Measurements from ENCODE around the gene MFAP3L.
"Not testable (repeated sequence)": the region's sequence is repeated elsewhere in the genome, so short reads cannot be mapped to it uniquely, and the experiment has no call there.

MFAP3L gene

DNA sequence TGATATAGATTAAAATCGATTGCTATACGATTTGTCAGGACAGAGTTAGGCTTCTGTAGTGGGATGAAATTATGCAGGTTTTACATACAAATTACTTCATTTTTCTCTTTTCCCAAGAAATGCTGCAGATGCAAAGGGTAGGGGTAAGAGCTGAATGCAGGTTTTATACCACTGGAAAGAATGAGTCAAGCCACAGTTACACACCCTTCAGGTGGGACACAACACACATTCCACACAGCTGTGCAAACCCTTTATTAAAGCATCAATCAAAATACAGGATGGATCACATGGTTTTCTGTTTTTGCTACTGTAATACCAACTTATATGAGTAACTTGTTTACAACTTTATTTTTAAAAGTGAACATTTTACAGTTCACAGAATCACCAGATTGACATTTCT is 39.8 kb downstream of the MFAP3L start:
- FAIRE-seq: no peak

DNA sequence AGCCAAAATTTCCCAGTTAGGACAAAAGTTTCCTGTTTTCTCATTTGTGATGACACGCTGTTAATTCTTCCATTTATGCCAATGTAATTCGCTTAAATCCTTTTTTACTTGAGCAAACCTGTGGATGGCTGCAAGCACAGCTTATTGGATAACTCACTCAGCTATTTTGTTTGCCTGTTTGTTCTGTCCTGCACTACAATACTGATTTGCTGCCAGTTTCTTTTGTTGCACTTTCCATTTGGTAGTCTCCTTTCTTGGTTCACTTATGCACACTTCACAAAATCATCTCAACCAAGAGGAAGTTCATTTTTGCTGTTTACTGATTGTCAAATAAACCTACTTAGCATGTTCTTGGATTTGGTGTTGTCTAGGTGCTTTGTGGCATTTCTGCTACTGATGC is 40.3 kb downstream of the MFAP3L start:
- no peak for FAIRE-seq

DNA sequence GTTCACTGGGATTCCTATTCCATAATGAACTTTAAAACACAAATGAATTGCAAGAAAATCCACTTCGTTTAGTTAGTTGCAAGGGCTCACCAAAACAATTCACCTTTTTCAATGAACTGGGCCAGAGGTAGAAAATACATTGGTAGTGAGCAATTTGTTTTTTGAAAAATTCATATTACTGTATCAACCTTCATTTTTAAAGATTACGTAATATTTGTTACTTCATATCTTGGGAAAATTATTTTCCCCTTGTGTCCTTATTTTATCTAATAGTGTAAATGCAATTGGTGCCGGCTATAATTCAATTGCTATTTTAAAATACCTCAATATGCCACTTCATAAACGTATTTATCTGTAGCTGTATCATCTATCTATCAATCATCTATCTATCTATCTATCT is 41.5 kb downstream of the MFAP3L start:
- FAIRE-seq: no peak

DNA sequence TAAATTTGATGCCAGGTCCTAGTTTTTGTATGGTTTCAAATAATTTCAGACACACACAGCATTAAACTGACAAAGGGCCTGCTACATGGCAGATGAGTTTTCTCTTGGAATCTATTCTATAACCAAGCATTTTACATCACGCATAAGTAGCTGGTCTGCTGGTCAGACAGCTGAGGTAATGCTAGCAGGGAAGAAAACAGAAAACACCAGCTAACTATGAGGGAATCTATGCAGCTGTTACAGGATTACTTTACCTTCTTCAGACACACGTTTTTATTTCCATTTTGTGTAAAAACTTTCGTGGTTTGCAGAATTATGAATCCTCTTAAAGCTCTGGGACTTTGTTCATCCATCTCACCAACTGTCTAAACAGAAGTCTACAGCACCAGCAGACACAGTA is 42.0 kb downstream of the MFAP3L start:
- FAIRE-seq: no peak

DNA sequence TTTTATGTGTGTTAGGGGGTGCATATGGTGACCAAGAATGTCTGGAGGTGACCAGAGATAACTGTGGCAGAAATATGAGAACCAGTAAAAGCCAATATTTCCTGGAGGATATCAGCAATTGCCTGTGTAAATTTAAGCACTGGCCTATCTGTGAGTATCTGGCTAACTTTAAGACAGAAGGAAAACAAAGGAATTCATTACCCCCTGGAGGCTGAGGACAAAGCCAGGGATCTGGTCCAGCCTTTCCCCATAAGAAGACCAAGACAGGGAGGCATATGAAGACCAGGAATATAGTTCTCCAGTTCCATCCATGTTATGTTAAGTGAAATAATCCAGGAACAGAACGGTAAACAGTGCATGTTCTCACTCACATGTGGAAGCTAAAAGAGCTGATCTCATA is 49.2 kb downstream of the MFAP3L start:
- no peak for FAIRE-seq

DNA sequence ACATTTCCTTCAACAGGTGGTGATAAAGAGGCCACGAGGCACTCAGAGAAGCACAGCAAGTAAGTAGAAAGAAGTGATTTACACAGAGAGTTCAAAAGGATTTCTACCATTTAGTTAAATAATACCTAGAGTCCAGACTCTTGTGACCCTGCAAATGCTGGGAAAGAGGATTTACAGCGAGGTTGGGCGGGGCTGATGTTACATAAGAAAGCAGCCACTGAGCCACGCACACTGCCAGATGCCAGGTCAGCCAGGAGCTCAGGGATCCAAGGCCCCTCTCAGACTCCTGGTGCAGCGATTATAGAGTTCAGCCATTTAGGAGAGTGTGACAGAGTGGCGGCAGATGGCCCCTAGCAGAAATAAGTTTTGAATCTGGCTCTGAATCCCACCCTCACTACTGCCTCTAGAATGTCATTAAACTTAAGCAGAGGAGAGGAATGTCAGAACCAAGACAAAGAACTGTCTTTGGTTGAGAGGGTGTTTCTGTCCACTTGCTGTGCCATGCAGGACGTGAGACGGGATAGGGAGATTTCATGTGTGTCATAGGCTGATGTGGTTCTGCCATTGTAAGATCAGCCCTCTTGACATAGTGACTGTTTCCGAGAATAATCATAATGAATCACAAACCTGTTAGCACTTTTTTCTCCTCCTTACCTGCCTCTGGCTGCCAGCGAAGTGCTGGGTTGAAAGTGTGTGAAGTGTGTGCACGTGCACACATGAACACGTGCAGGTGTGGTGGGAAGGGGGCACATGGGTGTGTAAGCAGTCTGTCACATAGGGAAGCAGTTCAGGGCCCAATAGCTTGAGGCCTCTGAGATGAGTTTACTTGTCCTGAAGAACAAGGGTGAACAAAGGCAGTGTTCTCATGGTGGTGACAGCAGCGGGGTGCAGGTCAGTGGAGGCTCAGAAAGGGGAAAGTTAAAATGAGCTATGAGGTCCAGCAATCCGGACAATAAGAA is 50.1 kb downstream of the MFAP3L start:
- FAIRE-seq: no peak

DNA sequence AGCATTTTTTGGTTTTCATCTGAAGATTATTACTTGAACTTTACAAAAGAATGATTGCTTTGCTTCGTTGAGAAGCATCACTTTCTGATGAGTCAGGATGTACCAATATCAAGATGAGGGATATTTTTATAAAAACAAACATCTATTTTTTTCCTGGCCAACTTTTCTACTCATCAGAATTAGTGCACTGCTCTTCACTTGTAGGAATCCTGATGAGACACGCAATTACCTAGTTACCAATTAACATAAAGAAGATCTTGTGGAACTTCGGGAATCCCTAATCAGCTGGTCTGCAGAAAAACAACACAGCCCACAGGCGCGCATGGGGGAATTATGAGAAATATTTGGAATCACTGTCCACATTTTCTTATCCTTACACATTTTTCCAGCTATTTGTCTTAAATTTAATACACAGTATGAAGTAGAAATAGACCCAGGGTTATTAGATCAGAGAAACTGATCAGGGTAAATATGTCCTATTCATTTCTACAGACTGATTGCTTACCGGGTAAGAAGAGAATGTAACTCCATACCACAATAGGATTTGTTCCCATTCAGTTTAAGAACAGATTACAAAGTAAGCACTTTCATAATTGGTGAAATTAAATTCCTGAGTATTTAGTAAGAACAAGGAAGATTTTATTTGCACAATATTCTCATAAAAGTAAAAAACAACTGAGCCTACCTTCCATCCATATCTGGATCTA is 50.9 kb downstream of the MFAP3L start:
- FAIRE-seq: no peak

DNA sequence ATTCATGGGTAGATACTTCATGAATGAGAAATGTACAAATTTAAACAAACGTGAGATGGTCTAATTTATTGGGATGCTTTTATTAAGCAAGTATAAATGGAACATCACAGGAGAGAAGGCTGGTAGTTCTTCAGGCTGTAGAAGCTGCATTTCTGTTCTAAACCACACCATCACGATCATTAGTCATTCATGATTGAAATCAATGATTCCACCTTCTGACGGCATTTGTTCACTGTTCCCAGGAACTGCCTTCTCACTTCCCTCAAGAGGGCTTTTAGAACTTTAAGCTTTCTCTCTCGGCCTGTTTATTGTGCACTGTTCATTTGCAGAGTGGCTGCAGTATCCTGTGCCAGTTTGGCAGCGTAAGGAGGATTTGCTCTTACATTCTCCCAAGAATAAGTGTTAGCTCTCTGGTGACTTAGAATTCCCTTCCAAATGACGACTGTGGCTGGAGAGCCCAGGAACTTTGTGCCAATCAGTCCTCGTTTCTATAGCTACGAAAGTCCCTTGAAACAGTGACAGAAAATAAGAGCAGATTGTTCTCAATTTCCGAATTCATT is 54.7 kb downstream of the MFAP3L start:
- FAIRE-seq: no peak

DNA sequence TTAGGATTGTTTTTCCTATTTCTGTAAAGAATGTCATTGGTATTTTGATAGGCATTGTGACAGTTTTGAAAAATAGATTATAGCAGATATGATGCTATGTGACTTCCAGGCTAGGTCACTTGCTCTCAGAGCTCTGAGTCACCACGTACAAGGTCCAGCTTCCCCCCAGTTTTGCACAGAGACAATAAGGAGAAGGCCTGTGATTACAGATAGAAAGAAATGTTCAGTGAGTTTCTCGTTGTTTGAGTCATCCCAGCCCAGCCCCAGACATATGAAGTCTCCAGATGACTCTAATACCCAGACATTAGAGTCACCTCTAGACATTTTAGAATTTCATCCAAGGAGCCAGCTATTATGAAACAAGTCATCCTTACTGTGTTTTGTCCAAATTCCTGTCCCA is 57.2 kb downstream of the MFAP3L start:
- no peak for FAIRE-seq

DNA sequence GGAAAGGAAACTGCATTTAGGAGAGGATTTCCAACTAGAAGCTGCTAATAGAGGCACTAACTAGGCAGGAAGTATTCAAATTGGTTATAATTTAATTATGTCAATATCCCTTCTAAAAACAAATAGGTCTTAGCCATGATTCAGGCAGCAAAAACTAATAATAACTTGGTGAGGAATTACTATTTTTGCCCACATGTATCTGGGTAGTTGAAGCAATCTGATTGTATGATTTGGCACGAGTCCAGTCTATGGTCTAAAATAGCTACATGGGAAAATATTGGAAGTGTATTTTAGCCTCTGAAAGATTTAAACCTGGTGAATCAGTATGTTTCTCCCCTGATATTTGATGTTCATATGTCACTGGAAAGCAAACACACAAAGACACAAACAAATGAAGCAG is 62.2 kb downstream of the MFAP3L start:
- no peak for FAIRE-seq

DNA sequence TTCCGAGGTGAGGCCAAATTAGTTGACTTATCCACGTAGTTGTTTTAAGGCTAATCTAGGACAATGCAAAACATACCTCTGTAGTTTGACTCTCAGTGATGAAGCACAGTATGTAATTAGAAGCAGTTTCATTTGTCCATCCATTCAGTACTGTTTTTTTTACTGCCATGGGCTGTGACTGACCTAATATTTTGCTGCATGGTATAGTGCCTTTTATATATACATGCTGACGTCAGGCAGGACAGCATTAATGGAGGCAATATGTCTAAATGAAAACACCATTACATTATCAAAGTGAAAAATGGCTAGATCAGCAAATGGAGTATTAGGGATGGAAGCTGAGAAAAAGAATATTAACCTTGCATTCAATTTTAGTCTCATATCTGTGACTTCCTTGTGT is 66.9 kb downstream of the MFAP3L start:
- FAIRE-seq: no peak

DNA sequence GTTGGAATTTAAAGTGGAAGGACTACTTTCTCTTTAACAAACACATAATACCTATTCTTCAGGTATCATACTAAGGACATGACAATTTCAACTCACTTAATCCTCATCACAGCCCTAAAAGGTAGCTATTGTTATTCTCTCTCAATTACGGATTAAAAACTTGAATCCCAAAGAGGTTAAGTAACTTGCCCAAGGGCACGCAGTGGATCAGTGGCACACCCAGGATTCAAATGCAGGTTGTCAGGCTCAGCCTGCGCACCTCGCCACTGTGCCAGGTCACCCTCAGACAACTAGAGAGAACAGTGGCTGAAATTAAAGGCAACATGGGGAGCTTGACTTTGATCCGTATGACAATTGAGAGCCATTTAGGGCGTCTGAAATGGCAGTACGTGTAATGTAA is 67.6 kb downstream of the MFAP3L start:
- no peak for FAIRE-seq

DNA sequence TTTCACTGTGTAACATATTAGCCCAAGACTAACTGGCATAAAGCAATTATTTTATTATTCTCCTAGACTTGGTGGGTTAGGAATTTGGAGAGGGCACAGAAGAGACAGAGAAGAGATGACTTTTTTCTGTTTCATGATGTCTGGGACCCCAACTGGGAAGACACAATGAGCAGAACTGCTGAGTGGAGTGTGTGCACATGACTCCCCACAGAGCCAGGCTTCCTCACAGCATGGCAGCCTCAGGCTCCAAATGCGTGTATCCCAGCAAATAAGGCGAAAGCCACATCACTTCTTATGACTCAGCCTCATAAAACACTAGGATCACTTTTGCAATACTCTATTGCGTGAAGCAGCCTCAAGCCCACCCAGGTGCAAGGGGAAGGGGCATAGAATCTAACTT is 68.4 kb downstream of the MFAP3L start:
- FAIRE-seq: no peak

DNA sequence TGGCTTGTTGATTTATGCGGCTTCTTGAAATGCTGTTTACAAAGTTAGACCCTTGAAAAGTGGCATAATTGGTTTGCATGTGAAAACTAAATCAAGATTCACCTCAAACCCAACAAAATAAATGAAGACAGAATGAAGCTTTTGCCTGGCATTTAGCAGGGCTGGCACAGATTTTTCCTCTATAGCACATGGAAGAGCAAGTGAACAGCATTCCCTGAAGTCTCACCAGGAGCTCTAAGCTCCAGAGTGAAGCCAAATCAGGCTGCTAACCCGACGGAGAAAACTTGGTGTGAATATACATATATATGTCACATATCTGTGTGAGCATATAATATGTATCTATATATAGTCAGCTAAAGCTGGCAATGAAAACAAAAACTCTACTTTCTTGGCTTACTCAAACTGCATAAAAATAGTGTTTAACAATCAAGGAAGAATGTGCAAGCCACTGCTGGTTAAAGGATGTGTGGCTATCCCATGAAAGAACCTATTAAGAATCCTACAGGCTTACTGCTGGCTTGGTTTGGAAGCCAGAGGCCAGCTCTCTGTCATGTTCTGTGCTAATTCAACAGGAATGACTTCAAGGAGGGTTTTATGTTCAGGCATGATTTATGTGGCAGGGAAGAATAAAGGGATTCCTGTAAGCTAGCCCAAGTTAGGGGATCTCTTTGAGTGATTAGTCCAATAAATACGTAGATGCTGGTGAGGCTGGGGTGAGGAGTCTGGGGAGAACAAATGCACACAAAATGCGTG is 69.9 kb downstream of the MFAP3L start:
- no peak for FAIRE-seq

DNA sequence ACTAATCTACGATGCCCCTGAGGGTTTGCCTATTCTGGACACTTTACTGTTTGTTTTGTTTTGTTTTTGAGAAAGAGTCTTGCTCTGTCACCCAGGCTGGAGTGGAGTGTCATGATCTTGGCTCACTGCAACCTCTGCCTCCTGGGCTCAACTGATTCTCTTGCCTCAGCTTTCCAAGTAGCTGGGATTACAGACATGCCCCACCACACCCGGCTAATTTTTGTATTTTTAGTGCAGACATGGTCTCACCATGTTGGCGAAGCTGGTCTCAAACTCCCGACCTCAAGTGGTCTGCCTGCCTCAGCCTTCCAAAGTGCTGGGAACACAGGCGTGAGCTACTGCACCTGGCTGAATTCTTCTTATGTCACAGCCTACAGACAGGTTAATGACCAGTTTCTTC is 70.7 kb downstream of the MFAP3L start:
- FAIRE-seq: no peak

DNA sequence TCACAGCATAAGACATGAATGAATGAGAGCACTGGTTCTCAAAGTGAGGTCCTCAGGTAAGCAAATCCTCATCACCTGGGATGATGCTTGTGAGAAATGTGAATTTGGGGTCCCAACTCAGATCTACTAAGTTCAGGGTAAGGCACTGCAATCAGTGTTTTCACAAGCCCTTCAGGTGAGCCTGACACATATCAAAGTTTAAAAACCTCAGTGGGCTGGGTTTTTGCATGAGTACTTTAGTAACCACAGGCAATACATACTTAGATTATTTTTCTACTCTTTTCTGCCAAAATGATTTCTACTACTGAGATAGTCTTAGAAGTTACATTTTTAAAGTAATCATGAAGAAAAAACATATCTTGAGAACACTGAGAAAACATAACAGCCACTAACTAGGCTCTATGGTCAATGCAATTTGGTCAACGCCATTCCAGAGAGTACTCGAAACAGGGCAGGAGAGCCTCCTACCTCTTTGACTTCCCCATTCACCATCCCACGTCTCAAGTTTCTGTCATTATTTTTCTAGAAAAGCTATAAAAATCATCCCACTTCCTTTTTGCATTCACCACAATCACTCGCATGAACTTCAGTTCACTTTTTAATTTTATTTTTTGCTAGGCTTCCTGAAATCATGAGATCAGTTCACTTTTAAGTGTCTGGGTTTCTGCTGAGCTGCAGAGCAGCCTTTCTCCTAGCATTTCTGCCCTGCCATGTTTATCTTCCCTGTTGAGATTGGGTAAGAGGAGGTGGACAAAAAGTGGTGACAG is 73.8 kb downstream of the MFAP3L start:
- no peak for FAIRE-seq

DNA sequence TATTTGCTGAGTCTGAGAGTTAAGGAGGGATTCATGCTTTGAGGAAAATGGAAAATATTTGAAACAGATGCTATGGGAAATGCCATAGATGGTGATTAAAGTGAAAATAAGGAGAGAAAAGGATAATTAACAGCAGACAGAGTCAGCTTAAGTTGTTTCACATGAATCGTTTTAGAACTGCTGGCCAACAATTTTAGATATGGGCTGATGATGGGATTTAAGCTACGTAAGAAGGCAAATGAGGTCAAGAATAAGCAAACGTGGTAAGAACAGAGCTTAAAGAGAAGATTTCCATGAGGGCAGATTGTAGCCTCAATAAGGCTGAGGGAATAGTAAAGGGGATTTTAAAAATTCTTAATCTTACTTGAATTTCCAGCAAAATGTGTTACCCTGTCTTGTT is 77.9 kb downstream of the MFAP3L start:
- no peak for FAIRE-seq

DNA sequence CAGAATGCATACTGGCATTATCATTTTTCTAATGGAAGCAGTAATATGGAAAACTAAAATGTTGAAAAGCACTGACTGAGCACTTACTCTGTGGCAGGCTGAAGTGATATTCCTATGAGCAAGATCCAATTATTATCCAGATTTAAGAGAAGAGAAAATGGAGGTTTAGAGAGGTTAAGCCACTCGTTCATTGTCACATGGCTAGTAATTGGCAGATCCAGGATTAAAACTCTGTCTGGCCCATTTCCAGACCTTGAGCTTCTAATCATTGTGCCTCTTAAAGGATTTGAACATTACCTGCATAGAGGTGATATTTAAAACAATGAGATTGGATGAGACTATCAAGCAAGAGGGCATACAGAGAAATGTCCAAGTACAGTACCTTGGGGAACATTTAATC is 80.6 kb downstream of the MFAP3L start:
- FAIRE-seq: no peak

DNA sequence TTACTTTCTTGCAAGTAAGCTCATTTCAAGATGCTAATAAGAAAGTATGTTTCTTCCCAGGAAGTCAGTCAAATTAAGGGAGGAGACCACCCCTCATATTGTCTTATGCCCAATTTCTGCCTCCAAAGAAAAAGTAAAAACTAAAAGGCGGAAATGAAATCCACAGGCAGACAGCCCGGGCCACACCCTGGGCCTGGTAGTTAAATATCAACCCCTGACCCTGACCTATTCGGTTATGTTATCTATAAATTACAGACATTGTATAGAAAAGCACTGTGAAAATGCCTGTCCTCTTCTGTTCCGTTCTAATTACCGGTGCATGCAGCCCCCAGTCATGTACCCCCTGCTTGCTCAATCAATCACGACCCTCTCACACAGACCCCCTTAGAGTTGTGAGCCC is 82.6 kb downstream of the MFAP3L start:
- FAIRE-seq: not testable (repeated sequence)

DNA sequence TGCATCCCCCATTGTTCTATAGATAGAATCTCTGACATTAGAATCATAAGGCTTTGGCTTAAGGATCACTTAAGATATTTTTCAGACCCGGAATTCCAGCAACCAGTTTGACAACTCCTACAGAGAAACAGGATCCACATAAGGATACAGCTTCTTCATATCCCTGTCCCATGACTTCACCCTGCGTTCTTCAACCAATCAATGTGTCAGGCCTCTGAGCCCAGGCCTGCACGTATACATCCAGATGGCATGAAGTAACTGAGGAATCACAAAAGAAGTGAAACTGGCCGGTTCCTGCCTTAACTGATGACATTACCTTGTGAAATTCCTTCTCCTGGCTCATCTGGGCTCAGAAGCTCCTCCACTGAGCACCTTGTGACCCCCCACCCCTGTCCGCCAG is 85.1 kb downstream of the MFAP3L start:
- FAIRE-seq: no peak

DNA sequence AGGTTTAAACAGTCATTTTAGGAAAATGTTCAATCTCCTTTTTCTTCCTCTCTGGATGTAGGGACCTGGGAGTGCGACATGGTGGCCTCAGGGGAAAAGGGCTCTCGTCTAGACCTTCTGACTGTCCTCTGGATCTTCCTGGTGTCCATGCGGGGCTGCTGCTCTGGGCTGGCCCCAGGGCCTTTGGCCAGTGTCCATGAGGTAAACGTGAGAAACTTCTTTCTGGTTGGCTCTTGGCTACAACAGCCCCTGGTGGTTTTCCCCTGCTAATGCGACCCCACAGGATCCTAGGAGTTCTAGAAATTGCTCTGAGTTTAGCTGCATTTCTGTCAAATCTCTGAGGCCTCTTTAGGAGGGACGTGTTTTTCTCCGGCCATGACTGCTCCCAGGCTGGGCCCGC is 85.7 kb downstream of the MFAP3L start:
- no peak for FAIRE-seq

Data from colon (tissue), 2 donors.